Trophoblast cell (in vitro differentiated cells and primary cell): ENCODE data around the gene RIC3.

Source experiments
- DNase-seq, 2 donors: peaks; one replicate each; pipeline ENCODE4 v3.0.0-alpha.2; 2016
- H2AFZ ChIP-seq: 2 replicates; pipeline ENCODE4 v1.6.1; 2013; ENCODE audit warnings: low read length, moderate library complexity, mild to moderate bottlenecking; ENCODE audit not compliant: insufficient read depth, poor library complexity
- H2AK5ac ChIP-seq: 2 replicates; pipeline ENCODE4 v1.6.1; 2013; ENCODE audit warnings: mild to moderate bottlenecking, low read length
- H2BK120ac ChIP-seq: 2 replicates; pipeline ENCODE4 v1.6.1; 2013; ENCODE audit warnings: low read length, mild to moderate bottlenecking, moderate library complexity; ENCODE audit not compliant: insufficient read depth, poor library complexity
- H2BK12ac ChIP-seq: 2 replicates; pipeline ENCODE4 v1.6.1; 2013; ENCODE audit warnings: mild to moderate bottlenecking, low read length, moderate library complexity
- H2BK5ac ChIP-seq: 2 replicates; pipeline ENCODE4 v1.6.1; 2013; ENCODE audit warnings: low read length, low read depth, moderate library complexity, mild to moderate bottlenecking; ENCODE audit not compliant: poor library complexity
- H3K14ac ChIP-seq: 2 replicates; pipeline ENCODE4 v1.6.1; 2013; ENCODE audit warnings: mild to moderate bottlenecking, low read length
- H3K18ac ChIP-seq: 2 replicates; pipeline ENCODE4 v1.6.1; 2013; ENCODE audit warnings: mild to moderate bottlenecking, low read length
- H3K23ac ChIP-seq: 2 replicates; pipeline ENCODE4 v1.6.1; 2013; ENCODE audit warnings: low read length
- H3K27ac ChIP-seq: 2 replicates; pipeline ENCODE4 v1.5.1; 2013; ENCODE audit warnings: low read depth, mild to moderate bottlenecking, inconsistent platforms, low read length, moderate library complexity
- H3K27me3 ChIP-seq: 2 replicates; pipeline ENCODE4 v1.6.1; 2013; ENCODE audit warnings: inconsistent platforms, mild to moderate bottlenecking, low read length, moderate library complexity; ENCODE audit not compliant: insufficient read depth
- H3K36me3 ChIP-seq, 2 experiments: 1 replicate in 1 of 2; 2 replicates in 1 of 2; pipeline ENCODE4 v1.6.1; 2013; ENCODE audit warnings: low read length in 2 of 2, mild to moderate bottlenecking in 2 of 2, moderate library complexity in 1 of 2; ENCODE audit not compliant: insufficient read depth in 2 of 2, control insufficient read depth in 1 of 2
- H3K4ac ChIP-seq: 2 replicates; pipeline ENCODE4 v1.6.1; 2013; ENCODE audit warnings: low read depth, mild to moderate bottlenecking, low read length, moderate library complexity
- H3K4me1 ChIP-seq, 2 experiments: 1 replicate in 1 of 2; 2 replicates in 1 of 2; pipeline ENCODE4 v1.6.1; 2013; ENCODE audit warnings: low read length in 2 of 2, mild to moderate bottlenecking in 2 of 2, moderate library complexity in 1 of 2; ENCODE audit not compliant: insufficient read depth in 2 of 2, control insufficient read depth in 1 of 2
- H3K4me2 ChIP-seq: 2 replicates; pipeline ENCODE4 v1.6.1; 2013; ENCODE audit warnings: inconsistent platforms, mild to moderate bottlenecking, low read length, moderate library complexity
- H3K4me3 ChIP-seq: 2 replicates; pipeline ENCODE4 v1.5.1; 2013; ENCODE audit warnings: mild to moderate bottlenecking, low read depth, low read length, inconsistent platforms
- H3K79me1 ChIP-seq: one replicate; pipeline ENCODE4 v1.6.1; 2013; ENCODE audit warnings: low read length
- H3K79me2 ChIP-seq: 2 replicates; pipeline ENCODE4 v1.6.1; 2013; ENCODE audit warnings: low read length, mild to moderate bottlenecking; ENCODE audit not compliant: control insufficient read depth, insufficient read depth, poor library complexity
- H3K9ac ChIP-seq: 2 replicates; pipeline ENCODE4 v1.6.1; 2013; ENCODE audit warnings: mild to moderate bottlenecking, low read length
- H3K9me3 ChIP-seq: 2 replicates; pipeline ENCODE4 v1.6.1; 2013; ENCODE audit warnings: low read depth, mild to moderate bottlenecking, control low read depth, inconsistent platforms, low read length; ENCODE audit not compliant: insufficient read depth
- H4K12ac ChIP-seq: 2 replicates; pipeline ENCODE4 v1.6.1; 2013; ENCODE audit warnings: low read depth, mild to moderate bottlenecking, low read length, moderate library complexity
- H4K8ac ChIP-seq: 2 replicates; pipeline ENCODE4 v1.6.1; 2013; ENCODE audit warnings: low read depth, mild to moderate bottlenecking, low read length, moderate library complexity
- H4K91ac ChIP-seq: one replicate; pipeline ENCODE4 v1.6.1; 2013; ENCODE audit warnings: low read depth, mild to moderate bottlenecking, low read length, moderate library complexity
- WGBS: extraction: QIAGEN DNeasy Blood & Tissue Kit; methylation state at CpG from one replicate; pipeline ENCODE4 v1.1.7; 2013; ENCODE audit warnings: missing lambda C conversion rate; ENCODE audit not compliant: insufficient read length, insufficient coverage; ENCODE audit errors: extremely low coverage; 5-methylcytosine and 5-hydroxymethylcytosine counted together

RIC3 gene

GRCh38 chr11:8084352-8084751 is 84.5 kb downstream of the RIC3 start:
- no peak overlapping the region for H3K14ac ChIP-seq
- WGBS = no CpG with 5 or more reads among the region's 6 CpGs

GRCh38 chr11:8083871-8084281 is 84.9 kb downstream of the RIC3 start:
- no peak overlapping the region for H2BK5ac ChIP-seq
- H3K14ac ChIP-seq = no peak overlapping the region
- no peak overlapping the region for H2BK120ac ChIP-seq
- no peak overlapping the region for H3K4ac ChIP-seq
- no peak overlapping the region for H3K9ac ChIP-seq
- no peak overlapping the region for H2AFZ ChIP-seq
- no peaks in the 10 kb centered on the region for H3K9me3 ChIP-seq
- no peak overlapping the region for H4K91ac ChIP-seq
- no CpG with 5 or more reads among the region's 1 CpG for WGBS
- no peak overlapping the region for H2AK5ac ChIP-seq
- H3K27me3 ChIP-seq = no peaks in the 10 kb centered on the region
- H3K79me1 ChIP-seq = peaks cover 6% of the 10 kb centered on the region
- no peak overlapping the region for H3K4me3 ChIP-seq
- H3K23ac ChIP-seq = no peak overlapping the region
- no peak overlapping the region for H2BK12ac ChIP-seq
- DNase-seq = no peak
- no peak overlapping the region for H3K18ac ChIP-seq
- H4K12ac ChIP-seq = no peak overlapping the region
- H3K36me3 ChIP-seq = no peaks in the 10 kb centered on the region
- no peak overlapping the region for H4K8ac ChIP-seq
- no peak overlapping the region for H3K4me2 ChIP-seq
- H3K4me1 ChIP-seq = peaks cover 20 to 25% of the 10 kb centered on the region in 2 experiments
- H3K27ac ChIP-seq = no peak overlapping the region
- H3K79me2 ChIP-seq = peaks cover 1% of the 10 kb centered on the region

More at GRCh38 chr11:8084352-8084751, 84.5 kb downstream of the RIC3 start:
- no peak overlapping the region for H4K91ac ChIP-seq
- DNase-seq = no peak
- no peaks in the 10 kb centered on the region for H3K27me3 ChIP-seq
- no peak overlapping the region for H2BK120ac ChIP-seq
- no peak overlapping the region for H2BK12ac ChIP-seq
- no peak overlapping the region for H3K9ac ChIP-seq
- H3K23ac ChIP-seq = no peak overlapping the region
- H3K4me3 ChIP-seq = no peak overlapping the region
- no peak overlapping the region for H4K8ac ChIP-seq
- H3K36me3 ChIP-seq = no peaks in the 10 kb centered on the region
- H3K79me2 ChIP-seq = peaks cover 1% of the 10 kb centered on the region
- no peak overlapping the region for H4K12ac ChIP-seq
- no peaks in the 10 kb centered on the region for H3K9me3 ChIP-seq
- peaks cover 6% of the 10 kb centered on the region for H3K79me1 ChIP-seq
- no peak overlapping the region for H2AK5ac ChIP-seq
- H2BK5ac ChIP-seq = no peak overlapping the region
- H3K4me1 ChIP-seq = peaks cover 20 to 25% of the 10 kb centered on the region in 2 experiments
- no peak overlapping the region for H3K18ac ChIP-seq
- H3K4me2 ChIP-seq = no peak overlapping the region
- no peak overlapping the region for H3K27ac ChIP-seq
- H2AFZ ChIP-seq = no peak overlapping the region
- H3K4ac ChIP-seq = no peak overlapping the region

GRCh38 chr11:8083088-8083395 is 85.8 kb downstream of the RIC3 start:
- no peak overlapping the region for H2BK5ac ChIP-seq
- WGBS = no CpG with 5 or more reads among the region's 9 CpGs

GRCh38 chr11:8082391-8083087 is 86.3 kb downstream of the RIC3 start:
- WGBS = no CpG with 5 or more reads among the region's 15 CpGs
- peaks cover 6% of the 10 kb centered on the region for H3K79me1 ChIP-seq
- H3K14ac ChIP-seq = no peak overlapping the region
- H4K12ac ChIP-seq = no peak overlapping the region
- H2BK5ac ChIP-seq = no peak overlapping the region
- H3K4me3 ChIP-seq = no peak overlapping the region
- peaks cover 1% of the 10 kb centered on the region for H3K79me2 ChIP-seq
- DNase-seq = no peak
- no peak overlapping the region for H4K8ac ChIP-seq
- no peak overlapping the region for H2AK5ac ChIP-seq
- peak overlapping the region; percentile 22 for H3K18ac ChIP-seq
- peak overlapping the region; percentile 21 for H2BK12ac ChIP-seq
- no peak overlapping the region for H3K23ac ChIP-seq
- H3K9ac ChIP-seq = no peak overlapping the region
- no peak overlapping the region for H4K91ac ChIP-seq
- no peaks in the 10 kb centered on the region for H3K36me3 ChIP-seq
- H3K4ac ChIP-seq = no peak overlapping the region
- H2AFZ ChIP-seq = no peak overlapping the region
- no peaks in the 10 kb centered on the region for H3K9me3 ChIP-seq
- H3K4me1 ChIP-seq = peaks cover 20 to 25% of the 10 kb centered on the region in 2 experiments
- no peaks in the 10 kb centered on the region for H3K27me3 ChIP-seq
- peak overlapping the region; percentile 92 for H3K4me2 ChIP-seq
- no peak overlapping the region for H3K27ac ChIP-seq
- H2BK120ac ChIP-seq = no peak overlapping the region

More at GRCh38 chr11:8083088-8083395, 85.8 kb downstream of the RIC3 start:
- Histone ChIP-seq H2AFZ (no peak overlapping the region), H2AK5ac (peak overlapping the region; percentile 13), H3K4me2 (no peak overlapping the region), H3K14ac (no peak overlapping the region), H3K27ac (no peak overlapping the region), H3K27me3 (no peaks in the 10 kb centered on the region), H3K18ac (peak overlapping the region; percentile 22), H3K4me1 (peaks cover 20 to 25% of the 10 kb centered on the region in 2 experiments), H4K91ac (no peak overlapping the region), H3K36me3 (no peaks in the 10 kb centered on the region), H3K79me2 (peaks cover 1% of the 10 kb centered on the region), H3K4ac (no peak overlapping the region), H3K9me3 (no peaks in the 10 kb centered on the region), H3K79me1 (peaks cover 6% of the 10 kb centered on the region), H4K8ac (no peak overlapping the region), H4K12ac (no peak overlapping the region), H3K23ac (no peak overlapping the region), H3K4me3 (no peak overlapping the region), H2BK120ac (no peak overlapping the region), H2BK12ac (peak overlapping the region; percentile 21), H3K9ac (no peak overlapping the region)
- no peak for DNase-seq
